Umbilical cord (tissue), 2 donors: Measurements from ENCODE around the gene RHOG. TPM values are rescaled to one million over a fixed set of nuclear protein-coding genes. Genes with fewer than 3 reads are reported as not detected.
"Not testable (repeated sequence)": the region's sequence is repeated elsewhere in the genome, so short reads cannot be mapped to it uniquely, and the experiment has no call there.

Source experiments
- DNase-seq: peaks from one replicate; pipeline ENCODE4 v3.0.0-alpha.2; 2015; ENCODE audit warnings: low spot score
- total RNA-seq: library from RNA; depleted of rRNA; stranded (reverse); fragments of >200 nt; gene quantifications from one replicate; pipeline ENCODE4 v1.2.3, GENCODE V29; 2014; ENCODE audit warnings: low replicate concordance; ENCODE audit not compliant: insufficient read depth

RHOG gene
- total RNA-seq: 8.7 TPM

DNA sequence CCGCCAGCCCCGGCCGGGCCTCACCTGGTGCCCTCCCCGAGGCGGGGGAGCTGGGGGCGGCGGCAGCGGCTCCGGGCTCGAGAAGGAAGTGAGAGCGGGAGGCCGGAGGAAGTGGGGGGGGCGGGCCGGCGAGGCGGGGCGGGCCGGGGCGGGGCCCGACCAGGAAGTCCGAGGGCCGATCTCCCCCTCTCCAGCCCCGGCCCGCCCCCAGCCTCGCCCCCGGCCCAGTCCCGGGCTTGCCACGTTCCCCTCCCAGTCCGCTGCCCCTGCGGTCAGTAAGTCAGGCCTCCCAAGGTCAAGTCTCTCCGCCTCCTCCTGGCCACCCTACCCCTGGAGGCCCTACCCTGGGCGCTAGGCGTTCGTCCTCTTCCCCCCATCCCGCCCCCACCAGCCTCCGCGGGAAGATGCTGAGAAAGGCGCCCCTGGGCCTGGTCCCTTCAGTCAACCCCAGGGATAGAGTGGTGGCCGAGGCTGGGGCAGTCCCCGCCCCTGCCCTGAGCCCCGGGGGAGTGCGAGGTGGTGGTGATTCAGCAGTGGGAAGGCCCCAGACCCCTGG lies at the start of gene RHOG:
TSS of gene RHOG (minus strand) at position 90 of the 556 bp plus-strand sequence. CDS start 12,821 bp downstream, outside the sequence.
- DNase-seq: peak; percentile 90

DNA sequence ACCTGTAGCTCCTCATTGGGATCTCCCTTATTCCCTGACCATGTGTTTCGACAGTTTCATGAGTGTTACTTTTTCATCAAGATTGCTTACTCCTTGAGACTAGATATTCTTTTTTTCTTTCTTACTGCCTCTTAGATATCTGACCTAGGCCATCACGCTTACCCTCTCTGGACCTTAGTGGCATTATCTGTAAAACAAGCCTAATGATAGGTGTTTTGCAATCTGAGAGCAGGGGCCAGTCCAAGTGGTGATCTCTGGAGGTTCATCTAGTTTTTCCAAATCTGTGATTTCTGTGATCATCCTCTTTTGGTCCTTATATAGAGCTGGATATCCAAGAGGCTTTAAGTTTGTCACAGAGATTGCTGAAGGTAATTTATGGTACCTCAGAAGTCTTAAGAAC lies 49.3 kb upstream of the RHOG start:
- DNase-seq: no peak

- DNase-seq: no peak
Observed at GRCh38 chr11:3888876-3889275, 48.1 kb upstream of the RHOG start.

- DNase-seq: no peak
Observed at GRCh38 chr11:3886985-3887384, 46.2 kb upstream of the RHOG start.

GRCh38 chr11:3885855-3886254 lies 45.1 kb upstream of the RHOG start:
- DNase-seq: no peak

DNA sequence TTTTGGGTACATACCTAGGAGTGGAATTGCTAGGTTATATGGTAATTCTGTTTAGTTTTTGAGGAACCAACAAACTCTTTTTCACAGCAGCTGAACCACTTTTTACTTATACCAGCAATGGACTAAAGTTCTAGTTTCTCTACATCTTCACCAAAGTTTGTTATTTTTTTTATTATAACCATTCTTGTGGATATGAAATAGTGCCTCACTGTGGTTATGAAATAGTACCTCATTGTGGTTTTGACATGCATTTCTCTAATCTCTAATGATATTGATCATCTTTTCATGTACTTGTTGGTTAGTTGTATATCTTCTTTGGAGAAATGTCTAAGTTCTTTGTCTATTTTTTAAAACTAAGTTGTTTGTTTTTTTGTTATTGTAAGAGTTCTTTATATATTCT lies 41.9 kb upstream of the RHOG start:
- DNase-seq: no peak

GRCh38 chr11:3880724-3881123 lies 40.0 kb upstream of the RHOG start:
- DNase-seq: no peak

GRCh38 chr11:3879967-3880542 lies 39.3 kb upstream of the RHOG start:
- no peak for DNase-seq

DNA sequence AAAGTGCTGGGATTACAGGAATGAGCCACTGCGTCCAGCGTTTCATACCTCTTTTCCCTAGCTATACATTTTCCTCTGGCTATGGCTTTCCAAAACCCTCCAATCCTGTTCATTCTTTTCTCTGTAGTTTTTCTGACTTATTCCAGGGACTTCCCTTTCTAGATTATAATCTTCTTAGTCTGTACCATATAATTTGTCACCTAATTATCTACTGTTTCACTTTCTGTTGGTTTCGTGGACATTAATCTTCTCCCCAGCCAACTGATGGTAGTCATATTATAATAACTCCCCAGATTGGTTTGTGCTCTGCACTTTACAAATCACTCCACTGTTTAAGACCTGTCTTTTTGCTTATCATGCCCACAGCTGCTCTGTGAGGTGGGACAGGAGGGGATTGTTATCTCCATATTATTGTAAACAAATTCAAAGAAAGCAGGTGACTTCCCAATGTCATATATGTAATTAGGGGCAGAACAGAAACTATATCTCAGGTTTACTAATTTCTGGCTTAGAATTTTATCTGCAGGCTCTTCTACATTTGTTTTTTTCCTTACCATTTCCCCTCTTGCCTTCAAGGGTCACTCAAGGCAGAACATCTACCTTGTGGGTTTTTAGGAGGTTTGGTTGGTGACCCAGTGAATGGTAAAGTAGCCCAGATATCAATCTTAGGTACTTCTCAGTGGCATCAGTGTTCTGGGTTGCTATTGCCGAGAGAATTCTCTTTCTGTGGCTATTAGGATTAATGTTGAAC lies 38.6 kb upstream of the RHOG start:
- no peak for DNase-seq

- DNase-seq: no peak
Observed at GRCh38 chr11:3878258-3878584, 37.5 kb upstream of the RHOG start.

- DNase-seq: no peak
Observed at GRCh38 chr11:3877364-3878257, 36.9 kb upstream of the RHOG start.

DNA sequence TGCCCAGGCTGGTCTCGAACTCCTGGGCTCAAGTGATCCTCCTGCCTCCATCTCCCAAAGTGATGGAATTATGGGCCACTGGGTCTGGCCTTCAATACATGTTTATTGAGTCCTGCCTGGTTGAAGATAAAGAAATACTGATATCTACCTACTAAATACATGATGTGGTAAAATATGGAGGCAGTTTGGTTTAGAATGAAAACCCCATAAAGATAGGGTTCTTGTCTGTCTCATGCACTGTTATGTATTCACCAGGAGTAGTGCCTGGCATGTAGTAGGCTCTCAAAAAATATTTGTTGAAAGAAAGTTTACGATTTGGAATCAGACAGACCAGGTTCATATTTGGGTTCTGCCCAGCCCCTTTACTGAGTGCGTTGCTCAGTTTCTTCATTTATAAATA lies 35.9 kb upstream of the RHOG start:
- no peak for DNase-seq

DNA sequence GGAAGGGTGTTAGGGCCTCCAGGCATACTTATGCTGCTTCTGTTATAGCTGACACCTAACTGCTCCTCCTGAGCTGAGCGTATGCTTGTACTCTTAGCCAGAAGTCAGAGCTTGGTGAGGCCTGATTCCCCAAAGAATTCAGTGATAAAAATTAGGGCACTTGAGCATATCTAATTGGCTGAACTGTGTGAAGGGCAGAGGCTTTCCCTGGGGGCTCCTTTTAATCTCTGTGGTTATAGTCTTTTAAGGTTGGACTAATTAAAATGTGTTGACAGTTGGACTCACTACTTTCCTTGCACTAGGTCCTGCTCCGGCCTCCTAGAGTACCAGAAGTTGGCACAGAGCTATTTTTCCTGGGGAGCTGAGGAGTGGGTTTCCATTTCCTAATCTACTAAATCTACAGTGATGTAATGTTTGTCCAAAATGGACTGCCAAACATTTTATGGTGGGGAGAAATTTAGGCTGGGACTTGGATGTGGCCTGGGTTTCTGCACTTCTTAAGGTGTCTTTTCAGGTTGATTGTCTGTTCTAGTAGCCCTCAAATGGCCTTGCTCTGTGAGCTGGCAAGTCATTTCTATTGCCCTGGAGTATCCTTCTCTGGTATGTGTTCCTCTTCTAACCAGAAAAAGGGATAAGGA lies 33.1 kb upstream of the RHOG start:
- no peak for DNase-seq

DNA sequence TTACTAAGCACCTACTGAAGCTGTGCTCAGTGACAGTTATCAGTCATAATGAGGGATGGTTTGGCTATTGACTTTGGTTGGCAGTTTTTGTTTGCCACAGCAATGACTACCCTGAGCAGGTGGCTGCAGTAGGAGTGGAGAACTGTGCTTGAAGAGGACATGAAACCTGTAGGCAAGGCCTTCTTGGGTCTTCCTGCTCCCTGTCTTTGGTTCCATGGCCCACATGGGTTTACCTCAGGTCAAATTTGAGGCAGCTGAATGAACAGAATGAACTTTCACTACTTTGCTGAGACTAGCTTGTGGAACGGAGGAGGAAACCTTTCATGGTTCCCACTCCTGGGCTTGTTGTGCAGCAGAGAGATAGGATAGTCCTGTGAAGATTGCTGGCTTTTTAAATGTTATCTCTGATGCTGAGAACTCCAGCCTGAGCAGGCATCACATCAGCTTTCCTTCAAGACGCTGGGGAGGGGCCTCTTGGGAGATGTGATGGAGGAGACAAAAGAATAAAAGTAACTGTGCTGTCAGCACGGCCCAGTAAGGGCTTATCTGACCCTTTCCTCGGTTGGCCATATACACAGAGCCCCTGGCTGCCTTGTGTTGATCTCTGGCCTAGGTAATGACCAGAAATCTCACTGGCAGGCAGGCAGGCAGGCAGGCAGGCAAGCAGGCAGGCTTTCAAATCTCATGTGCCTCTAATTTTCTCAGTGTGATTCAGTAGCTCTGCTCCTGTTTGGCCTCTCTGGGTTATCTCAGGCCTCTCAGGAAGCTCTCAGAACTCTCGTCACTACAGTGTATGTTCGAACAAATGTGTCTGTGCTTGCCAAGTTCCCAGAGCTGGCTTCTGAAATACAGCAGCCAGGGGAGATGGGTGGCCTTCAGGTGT lies 26.7 kb upstream of the RHOG start:
- peak; percentile 59 for DNase-seq

GRCh38 chr11:3866836-3867208 lies 26.1 kb upstream of the RHOG start:
- DNase-seq: no peak

- DNase-seq: no peak
Observed at GRCh38 chr11:3866206-3866605, 25.4 kb upstream of the RHOG start.

- peak; percentile 54 for DNase-seq
Observed at GRCh38 chr11:3865388-3866193, 24.8 kb upstream of the RHOG start.

DNA sequence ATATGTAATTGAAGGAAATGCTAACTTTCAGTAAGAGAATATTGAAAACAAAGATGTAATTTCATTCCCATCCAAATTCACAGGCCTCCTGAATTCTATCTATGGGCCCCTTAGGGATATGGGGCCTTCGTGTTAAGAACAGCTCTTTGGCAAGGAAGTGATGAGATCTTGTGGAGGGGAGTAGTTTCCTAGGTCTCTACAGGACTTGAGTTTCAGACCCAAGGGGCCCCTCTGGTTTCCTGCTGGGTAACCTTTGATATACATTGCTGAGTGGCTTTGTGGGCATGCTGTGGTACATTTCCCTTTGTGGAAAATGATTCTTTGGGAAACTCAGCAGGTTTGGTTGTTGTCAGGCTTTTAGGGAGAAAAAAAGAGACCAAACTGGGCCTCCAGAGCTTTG lies 20.9 kb upstream of the RHOG start:
- no peak for DNase-seq

DNA sequence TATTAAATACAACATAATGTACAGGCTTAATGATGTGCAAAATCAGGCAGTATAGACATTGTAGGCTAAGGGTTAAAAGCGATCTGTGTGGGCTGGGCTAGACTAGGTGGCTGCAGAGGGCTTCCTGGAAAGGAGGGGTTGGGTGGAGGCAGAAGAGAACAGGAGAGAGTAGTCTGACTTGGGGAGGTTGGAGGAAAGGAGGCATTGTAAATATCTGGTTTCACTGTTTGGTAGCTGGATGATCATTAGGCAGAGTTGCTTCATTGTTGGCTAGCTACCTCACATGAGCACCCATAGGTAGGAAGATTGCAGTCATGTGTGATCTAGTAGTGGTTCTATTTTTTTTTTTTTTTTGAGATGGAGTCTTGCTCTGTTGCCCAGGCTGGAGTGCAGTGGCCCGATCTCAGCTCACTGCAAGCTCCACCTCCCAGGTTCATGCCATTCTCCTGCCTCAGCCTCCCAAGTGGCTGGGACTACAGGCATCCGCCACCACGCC lies 20.2 kb upstream of the RHOG start:
- not testable (repeated sequence) for DNase-seq

DNA sequence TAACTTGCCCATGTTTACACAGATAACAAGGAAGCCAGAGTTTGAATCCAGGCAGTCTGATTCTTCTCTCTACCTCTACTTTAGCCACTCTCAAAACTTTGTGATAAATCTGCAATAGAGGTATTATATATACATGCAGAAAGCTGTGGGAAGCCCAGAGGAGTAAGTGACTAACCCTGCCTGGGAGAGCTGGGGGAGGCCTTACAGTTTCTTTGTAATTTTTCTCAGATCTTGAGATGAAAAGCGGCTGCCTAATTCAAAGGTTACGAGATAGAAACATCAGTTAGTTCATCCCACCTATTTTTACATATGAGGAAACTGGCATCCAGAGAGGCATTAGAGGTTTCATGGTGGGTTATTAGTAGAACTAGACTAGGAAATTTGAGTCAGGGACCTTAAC lies 19.6 kb upstream of the RHOG start:
- DNase-seq: no peak
